ENCODE measurements around the gene DDX25.

DNA sequence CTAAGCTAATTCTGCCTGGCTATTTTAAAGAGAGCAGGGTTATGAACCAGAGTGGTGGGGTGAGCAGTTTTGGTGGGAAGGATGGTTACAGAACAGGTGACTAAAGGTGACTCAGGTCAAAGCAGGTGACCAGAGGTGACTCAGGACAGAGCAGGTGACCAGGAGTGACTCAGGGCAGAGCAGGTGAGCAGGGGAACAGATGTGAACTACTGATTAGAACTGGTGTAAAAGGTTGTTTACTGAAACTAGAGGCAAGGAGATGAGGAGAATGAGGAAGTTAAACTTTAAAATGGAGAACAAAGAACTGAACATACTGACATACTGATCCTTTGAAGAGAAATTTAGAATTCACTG lies 32.2 kb upstream of the DDX25 start:
- TF ChIP-seq, protein P1, sequence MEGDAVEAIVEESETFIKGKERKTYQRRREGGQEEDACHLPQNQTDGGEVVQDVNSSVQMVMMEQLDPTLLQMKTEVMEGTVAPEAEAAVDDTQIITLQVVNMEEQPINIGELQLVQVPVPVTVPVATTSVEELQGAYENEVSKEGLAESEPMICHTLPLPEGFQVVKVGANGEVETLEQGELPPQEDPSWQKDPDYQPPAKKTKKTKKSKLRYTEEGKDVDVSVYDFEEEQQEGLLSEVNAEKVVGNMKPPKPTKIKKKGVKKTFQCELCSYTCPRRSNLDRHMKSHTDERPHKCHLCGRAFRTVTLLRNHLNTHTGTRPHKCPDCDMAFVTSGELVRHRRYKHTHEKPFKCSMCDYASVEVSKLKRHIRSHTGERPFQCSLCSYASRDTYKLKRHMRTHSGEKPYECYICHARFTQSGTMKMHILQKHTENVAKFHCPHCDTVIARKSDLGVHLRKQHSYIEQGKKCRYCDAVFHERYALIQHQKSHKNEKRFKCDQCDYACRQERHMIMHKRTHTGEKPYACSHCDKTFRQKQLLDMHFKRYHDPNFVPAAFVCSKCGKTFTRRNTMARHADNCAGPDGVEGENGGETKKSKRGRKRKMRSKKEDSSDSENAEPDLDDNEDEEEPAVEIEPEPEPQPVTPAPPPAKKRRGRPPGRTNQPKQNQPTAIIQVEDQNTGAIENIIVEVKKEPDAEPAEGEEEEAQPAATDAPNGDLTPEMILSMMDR (IDR thresholded peaks at IDR 0.05 in 4 of 5, conservative IDR thresholded peaks at IDR 0.05 in 1 of 5): no peak
- no peak for TF ChIP-seq POLR2A (IDR thresholded peaks at IDR 0.05)
